Measurements from ENCODE around the gene TRIM15. TPM values are rescaled to one million over a fixed set of nuclear protein-coding genes. Genes with fewer than 3 reads are reported as not detected.

TRIM15 gene
- total and polyA plus RNA-seq, 2 of the 4 experiments (the other 2 are of a cell fraction): not detected

GRCh38 chr6:30207619-30208295 is 44.4 kb downstream of the TRIM15 start:
- Histone ChIP-seq H3K18ac (ENCODE audit: low read depth, low read length) (no peak overlapping the region), H3K79me1 (ENCODE audit: low read depth in 1 of 2, low read length in 2 of 2) (peaks cover 50 to 81% of the 10 kb centered on the region in 2 experiments), H2AFZ (replicated peaks; ENCODE audit: low read length, poor library complexity) (no peak overlapping the region), H2AK5ac (ENCODE audit: low read depth, low read length) (no peak overlapping the region), H3K14ac (replicated peaks; ENCODE audit: low read depth, low read length) (no peak overlapping the region), H4K20me1 (ENCODE audit: insufficient read depth, low read length) (peaks cover 43% of the 10 kb centered on the region), H3K4me3 (ENCODE audit: insufficient read depth, low read depth, low read length) (no peak overlapping the region), H3K27me3 (ENCODE audit: control insufficient read depth, insufficient read depth, low read length) (no peaks in the 10 kb centered on the region), H3K56ac (ENCODE audit: extremely low read depth, insufficient read depth, low read length) (no peak overlapping the region), H4K5ac (ENCODE audit: low read depth, low read length) (no peak overlapping the region), H3K27ac (ENCODE audit: insufficient read depth, low read length) (peak overlapping the region; percentile 22; the same call in 1 of the 2 replicates), H3K9me1 (ENCODE audit: insufficient read depth, low read length) (peaks cover 19% of the 10 kb centered on the region), H2AK9ac (replicated peaks; ENCODE audit: low read depth, low read length, poor library complexity) (no peak overlapping the region), H4K8ac (ENCODE audit: low read depth in 2 of 2, low read length in 2 of 2) (no peak overlapping the region), H3K9ac (ENCODE audit: low read depth, low read length) (no peak overlapping the region), H3K9me3 (ENCODE audit: control insufficient read depth, insufficient read depth, low read length) (no peaks in the 10 kb centered on the region), H2BK20ac (ENCODE audit: low read depth, low read length) (no peak overlapping the region), H3K4ac (ENCODE audit: low read depth, low read length) (no peak overlapping the region), H2BK15ac (ENCODE audit: low read depth, low read length) (no peak overlapping the region), H2BK120ac (ENCODE audit: low read depth, low read length) (no peak overlapping the region), H4K91ac (ENCODE audit: insufficient read depth, low read depth, low read length) (no peak overlapping the region), H3K4me1 (ENCODE audit: control insufficient read depth, insufficient read depth, low read length) (peaks cover 12% of the 10 kb centered on the region), H3K4me2 (ENCODE audit: low read depth, low read length) (peak overlapping the region; percentile 12; the same call in 1 of the 2 replicates), H2BK5ac (ENCODE audit: low read depth, low read length, poor library complexity, severe bottlenecking) (no peak overlapping the region), H3K36me3 (ENCODE audit: control insufficient read depth, insufficient read depth, low read length) (0 out of 2 replicates have a peak, but pooled peaks cover 2% of the 10 kb centered on the region), H3K23ac (ENCODE audit: low read depth, low read length) (no peak overlapping the region; the same call in 1 of the 2 replicates)
- no TSS peak for BruUV-seq (replicated peaks)
- dilution Hi-C loops (cut with HindIII; ENCODE audit: low sequenced_read_pairs, unreplicated experiment): no loop called here
- ATAC-seq (ENCODE audit: low read depth) (peak; percentile 30), DNase-seq (no peak)
- CTCF ChIA-PET: interaction anchor here (0.6 to 2.2 kb wide), 2 partner anchors 11 to 230 kb away, joined by 3 to 9 read pairs; no protein-coding TSS in a partner anchor
- no peak for TF ChIP-seq RFX5 (IDR thresholded peaks at IDR 0.05; ENCODE audit: low read depth, low read length)
- TF ChIP-seq RAD21 (IDR thresholded peaks at IDR 0.05; ENCODE audit: low read length): no peak
- TF ChIP-seq NFE2L2 (IDR thresholded peaks at IDR 0.05; ENCODE audit: low read depth, low read length): no peak
- no peak for TF ChIP-seq MAZ (IDR thresholded peaks at IDR 0.05; ENCODE audit: borderline replicate concordance, low read depth, low read length)
- no peak for TF ChIP-seq CTCF (conservative IDR thresholded peaks at IDR 0.05; ENCODE audit: low read depth, low read length)
- TF ChIP-seq RCOR1 (IDR thresholded peaks at IDR 0.05; ENCODE audit: insufficient replicate concordance, low read length): no peak
- TF ChIP-seq CEBPB (IDR thresholded peaks at IDR 0.05; ENCODE audit: low read depth, low read length): no peak
- POLR2A ChIA-PET (ENCODE audit: unreplicated experiment): no interaction called here
- in situ Hi-C loops (cut with MboI; ENCODE audit: low sequenced_read_pairs): no loop called here
- intact Hi-C loops (cut with micrococcal nuclease): no loop called here
- 43% methylated on average over 2 of the region's 4 CpGs; no CpG with 5 or more reads in 1 of the 2 experiments for WGBS, 2 experiments (ENCODE audit: extremely low coverage in 2 of 2, insufficient read length in 1 of 2)
